ENCODE measurements around the gene IFNL2.

Gene IFNL2

GRCh38 chr19:39284032-39284431 is 15.8 kb downstream of the IFNL2 start:
- DNase-seq, result no peak
- Histone ChIP-seq H3K9me3 (ENCODE audit: severe bottlenecking) (peaks cover 5% of the 10 kb centered on the region), H3K27me3 (ENCODE audit: insufficient read depth, low read depth, severe bottlenecking) (no peaks in the 10 kb centered on the region), H3K27ac (no peak overlapping the region), H3K36me3 (no peaks in the 10 kb centered on the region), H3K4me3 (ENCODE audit: low read depth, low read length) (no peak overlapping the region)
- TF ChIP-seq CTCF (IDR thresholded peaks at IDR 0.05; ENCODE audit: low read depth, low read length), result no peak

DNA sequence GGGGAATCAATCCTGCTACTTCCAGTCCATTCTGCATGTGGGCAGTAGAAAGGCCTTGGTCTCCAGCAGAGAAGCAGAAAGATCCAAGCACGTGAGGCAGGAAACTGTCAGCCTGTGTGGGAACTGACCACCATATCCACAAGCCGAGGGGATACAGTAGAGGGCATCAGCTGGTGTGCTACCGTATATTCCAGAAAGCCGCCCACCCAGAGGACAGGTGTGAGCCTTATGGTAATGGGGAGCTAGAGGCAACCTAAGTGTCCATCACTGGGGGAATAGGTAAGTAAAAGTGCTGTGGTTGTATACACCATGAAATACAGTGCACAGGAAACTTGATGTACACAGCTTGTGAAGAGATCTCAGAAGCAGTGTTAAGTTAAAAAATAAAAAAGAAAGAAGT is 25.2 kb downstream of the IFNL2 start:
- Histone ChIP-seq H3K9me3 (ENCODE audit: severe bottlenecking) (no peaks in the 10 kb centered on the region), H3K36me3 (no peaks in the 10 kb centered on the region), H3K27ac (no peak overlapping the region), H3K4me3 (ENCODE audit: low read depth, low read length) (no peak overlapping the region), H3K27me3 (ENCODE audit: insufficient read depth, low read depth, severe bottlenecking) (no peaks in the 10 kb centered on the region)
- TF ChIP-seq CTCF (IDR thresholded peaks at IDR 0.05; ENCODE audit: low read depth, low read length), result no peak
- DNase-seq, result no peak

GRCh38 chr19:39296055-39296645 is 28.0 kb downstream of the IFNL2 start, which contains the start of gene IFNL1:
Gene IFNL1 (plus strand): TSS chr19:39296407. CDS start chr19:39296422, 15 bp downstream.
- H3K4me3 ChIP-seq (ENCODE audit: low read depth, low read length), result no peak within 1 kb of the TSS
- DNase-seq, result no peak
- no peak for TF ChIP-seq CTCF (IDR thresholded peaks at IDR 0.05; ENCODE audit: low read depth, low read length)
- H3K27ac ChIP-seq, result no peak within 1 kb of the TSS
- H3K9me3 ChIP-seq (ENCODE audit: severe bottlenecking), result no peaks in the 10 kb centered on the region
- no peaks in the 10 kb centered on the region for H3K36me3 ChIP-seq
- no peaks in the 10 kb centered on the region for H3K27me3 ChIP-seq (ENCODE audit: insufficient read depth, low read depth, severe bottlenecking)

- H3K36me3 ChIP-seq, result no peaks in the 10 kb centered on the region
- no peak overlapping the region for H3K4me3 ChIP-seq (ENCODE audit: low read depth, low read length)
- no peaks in the 10 kb centered on the region for H3K27me3 ChIP-seq (ENCODE audit: insufficient read depth, low read depth, severe bottlenecking)
- no peak overlapping the region for H3K27ac ChIP-seq
- no peaks in the 10 kb centered on the region for H3K9me3 ChIP-seq (ENCODE audit: severe bottlenecking)
- no peak for DNase-seq
- TF ChIP-seq CTCF (IDR thresholded peaks at IDR 0.05; ENCODE audit: low read depth, low read length), result no peak
These were observed 28.7 kb downstream of the IFNL2 start for GRCh38 chr19:39296906-39297305.

GRCh38 chr19:39297931-39298634 is 29.9 kb downstream of the IFNL2 start:
- DNase-seq, result no peak
- no peaks in the 10 kb centered on the region for H3K36me3 ChIP-seq
- H3K27ac ChIP-seq, result no peak overlapping the region
- no peak overlapping the region for H3K4me3 ChIP-seq (ENCODE audit: low read depth, low read length)
- TF ChIP-seq CTCF (IDR thresholded peaks at IDR 0.05; ENCODE audit: low read depth, low read length), result no peak
- H3K27me3 ChIP-seq (ENCODE audit: insufficient read depth, low read depth, severe bottlenecking), result no peaks in the 10 kb centered on the region
- no peaks in the 10 kb centered on the region for H3K9me3 ChIP-seq (ENCODE audit: severe bottlenecking)

Measured in WERI-Rb-1 (cell line).